ENCODE data around the gene FBXW5. TPM values are rescaled to one million over a fixed set of nuclear protein-coding genes. Genes with fewer than 3 reads are reported as not detected.
A peak's percentile ranks its signal among the peaks of the same experiment; 100 is the strongest.

Gene FBXW5
- total RNA-seq, 1 experiment from 2014 or later, result 72.6 TPM

- H3K36me3 ChIP-seq (ENCODE audit: control insufficient read depth, insufficient read depth, low read length), result peaks cover 7% of the 10 kb centered on the region; the same call in 1 of the 2 replicates
- ATAC-seq (0 out of 2 replicates have a peak, but pooled peaks have one; percentile 13), DNase-seq (ENCODE audit: low read depth, low spot score) (no peak)
- TF ChIP-seq POLR2AphosphoS5 (IDR thresholded peaks at IDR 0.05; ENCODE audit: low read depth, low read length) (no peak), SIN3A (IDR thresholded peaks at IDR 0.05; ENCODE audit: borderline replicate concordance, insufficient read depth, low read depth, low read length) (no peak)
- TF ChIP-seq, protein P1, sequence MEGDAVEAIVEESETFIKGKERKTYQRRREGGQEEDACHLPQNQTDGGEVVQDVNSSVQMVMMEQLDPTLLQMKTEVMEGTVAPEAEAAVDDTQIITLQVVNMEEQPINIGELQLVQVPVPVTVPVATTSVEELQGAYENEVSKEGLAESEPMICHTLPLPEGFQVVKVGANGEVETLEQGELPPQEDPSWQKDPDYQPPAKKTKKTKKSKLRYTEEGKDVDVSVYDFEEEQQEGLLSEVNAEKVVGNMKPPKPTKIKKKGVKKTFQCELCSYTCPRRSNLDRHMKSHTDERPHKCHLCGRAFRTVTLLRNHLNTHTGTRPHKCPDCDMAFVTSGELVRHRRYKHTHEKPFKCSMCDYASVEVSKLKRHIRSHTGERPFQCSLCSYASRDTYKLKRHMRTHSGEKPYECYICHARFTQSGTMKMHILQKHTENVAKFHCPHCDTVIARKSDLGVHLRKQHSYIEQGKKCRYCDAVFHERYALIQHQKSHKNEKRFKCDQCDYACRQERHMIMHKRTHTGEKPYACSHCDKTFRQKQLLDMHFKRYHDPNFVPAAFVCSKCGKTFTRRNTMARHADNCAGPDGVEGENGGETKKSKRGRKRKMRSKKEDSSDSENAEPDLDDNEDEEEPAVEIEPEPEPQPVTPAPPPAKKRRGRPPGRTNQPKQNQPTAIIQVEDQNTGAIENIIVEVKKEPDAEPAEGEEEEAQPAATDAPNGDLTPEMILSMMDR (IDR thresholded peaks at IDR 0.05), result peak; percentile 83
- ChIA-PET POLR2A (no interaction called here), CTCF (interaction anchor here (0.8 to 2.1 kb wide), 10 partner anchors 13 to 120 kb away, joined by 3 to 22 read pairs (median 4); partner anchors contain the start of gene CLIC3)
- no TSS peak for BruUV-seq (replicated peaks)
- H3K4me1 ChIP-seq (ENCODE audit: control insufficient read depth, insufficient read depth, low read length), result peaks cover 33% of the 10 kb centered on the region
- no peaks in the 10 kb centered on the region for H3K9me3 ChIP-seq (ENCODE audit: control insufficient read depth, insufficient read depth, low read depth, low read length)
- peak overlapping the region; percentile 48; the same call in 1 of the 2 replicates for H3K27ac ChIP-seq (ENCODE audit: low read length)
- H3K4me3 ChIP-seq (ENCODE audit: low read depth in 2 of 2, low read length in 2 of 2), result no peak overlapping the region
- in situ Hi-C loops (cut with HindIII; ENCODE audit: low pct_unique_long_range_greater_than_20kb, low sequenced_read_pairs) (no loop called here), intact Hi-C loops (cut with micrococcal nuclease; ENCODE audit: unreplicated experiment) (loop anchor here (10.0 kb wide), 1 partner anchor 87 kb away; the partner anchor contains the start of gene FUT7)
- no peaks in the 10 kb centered on the region for H3K27me3 ChIP-seq (ENCODE audit: control insufficient read depth, insufficient read depth, low read length)
These were observed 3.5 kb upstream of the FBXW5 start for GRCh38 chr9:136947955-136948510.

DNA sequence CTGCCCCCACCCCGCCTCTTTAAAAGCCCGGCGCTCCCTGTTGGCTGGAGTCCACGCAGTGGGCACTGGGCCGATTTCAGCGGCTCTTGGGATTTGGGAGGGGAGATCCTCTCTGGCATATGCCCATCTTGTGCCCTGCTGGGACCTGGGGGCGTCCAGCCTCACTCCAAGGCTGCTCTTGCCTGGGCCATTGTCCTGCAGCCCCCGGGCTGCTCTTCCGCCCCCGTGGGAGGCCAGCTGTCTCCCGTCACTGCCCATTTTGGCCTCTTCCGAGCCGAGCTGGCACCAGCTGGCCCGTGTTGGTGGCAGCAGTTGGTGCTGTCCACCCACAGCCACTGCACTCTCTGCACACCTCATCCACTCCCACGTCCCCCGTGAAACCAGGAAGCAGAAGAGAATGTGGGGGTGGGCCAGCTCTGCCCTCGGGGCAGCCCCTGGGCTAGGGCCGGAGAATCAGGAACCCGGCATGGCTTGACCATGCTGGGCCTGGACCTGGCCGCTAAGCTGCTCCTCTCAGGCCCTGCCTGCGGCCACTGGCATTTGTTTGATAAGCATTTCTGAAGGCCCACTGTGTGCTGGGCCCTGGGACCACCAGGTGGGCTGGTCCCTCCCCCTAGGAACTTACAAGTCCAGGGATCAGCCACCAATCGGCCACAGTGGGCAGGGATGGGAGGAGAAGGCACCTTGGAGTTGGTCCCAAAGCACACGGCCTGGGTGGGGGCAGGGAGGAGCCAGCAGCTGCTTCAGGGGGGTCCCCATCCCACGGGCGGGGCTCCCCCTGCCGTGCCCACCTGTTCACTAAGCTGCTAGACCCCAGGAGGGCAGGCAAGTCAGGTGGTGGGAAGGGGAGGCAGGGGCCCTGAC is 2.7 kb upstream of the FBXW5 start:
- Histone ChIP-seq H3K27me3 (ENCODE audit: control insufficient read depth, insufficient read depth, low read length) (no peaks in the 10 kb centered on the region), H3K36me3 (ENCODE audit: control insufficient read depth, insufficient read depth, low read length) (peaks cover 7% of the 10 kb centered on the region; the same call in 1 of the 2 replicates), H3K27ac (ENCODE audit: low read length) (peak overlapping the region; percentile 48; the same call in 1 of the 2 replicates), H3K9me3 (ENCODE audit: control insufficient read depth, insufficient read depth, low read depth, low read length) (no peaks in the 10 kb centered on the region), H3K4me3 (ENCODE audit: low read depth in 2 of 2, low read length in 2 of 2) (no peak overlapping the region), H3K4me1 (ENCODE audit: control insufficient read depth, insufficient read depth, low read length) (peaks cover 33% of the 10 kb centered on the region)
- intact Hi-C loops (cut with micrococcal nuclease; ENCODE audit: unreplicated experiment) (loop anchor here (10.0 kb wide), 1 partner anchor 88 kb away; the partner anchor contains the start of gene FUT7), in situ Hi-C loops (cut with HindIII; ENCODE audit: low pct_unique_long_range_greater_than_20kb, low sequenced_read_pairs) (no loop called here)
- ChIA-PET POLR2A (no interaction called here), CTCF (interaction anchor here (1.0 to 2.1 kb wide), 7 partner anchors 14 to 121 kb away, joined by 3 to 22 read pairs (median 4); partner anchors contain the start of gene CLIC3)
- ATAC-seq, result no peak
- BruUV-seq (replicated peaks), result no TSS peak
- TF ChIP-seq SIN3A (IDR thresholded peaks at IDR 0.05; ENCODE audit: borderline replicate concordance, insufficient read depth, low read depth, low read length) (no peak), REST (IDR thresholded peaks at IDR 0.05; ENCODE audit: insufficient read depth in 1 of 2, low read depth in 2 of 2, low read length in 1 of 2) (no peak), TCF7L2 (IDR thresholded peaks at IDR 0.05; ENCODE audit: low read depth, low read length) (no peak), POLR2AphosphoS5 (IDR thresholded peaks at IDR 0.05; ENCODE audit: low read depth, low read length) (no peak)
- TF ChIP-seq, protein P1 (IDR thresholded peaks at IDR 0.05), result no peak
- DNase-seq (ENCODE audit: low read depth, low spot score), result no peak
